HG02588 (cell line): Measurements from ENCODE around the gene CUBN.

Experiments used
- ATAC-seq: cut with Tn5 transposase; IDR thresholded peaks from one replicate; pipeline ENCODE4 v1.9.1; 2021; ENCODE audit warnings: mild to moderate bottlenecking, moderate library complexity; ENCODE audit not compliant: unreplicated experiment

The CUBN gene

GRCh38 chr10:16891375-16892313 lies 238.0 kb downstream of the CUBN start:
- ATAC-seq, result no peak

- ATAC-seq, result no peak
These were observed 238.9 kb downstream of the CUBN start for GRCh38 chr10:16890691-16891090.

- no peak for ATAC-seq
These were observed 242.0 kb downstream of the CUBN start for GRCh38 chr10:16887565-16887964.

GRCh38 chr10:16886031-16886430 lies 243.6 kb downstream of the CUBN start:
- ATAC-seq, result no peak

GRCh38 chr10:16884497-16884896 lies 245.1 kb downstream of the CUBN start:
- no peak for ATAC-seq

- no peak for ATAC-seq
These were observed 246.5 kb downstream of the CUBN start for GRCh38 chr10:16883084-16883483.

- ATAC-seq, result no peak
These were observed 259.3 kb downstream of the CUBN start for GRCh38 chr10:16870331-16870730.

GRCh38 chr10:16867990-16868389 lies 261.6 kb downstream of the CUBN start:
- ATAC-seq, result no peak

GRCh38 chr10:16867556-16867955 lies 262.1 kb downstream of the CUBN start:
- no peak for ATAC-seq

GRCh38 chr10:16866541-16867275 lies 262.9 kb downstream of the CUBN start:
- no peak for ATAC-seq

GRCh38 chr10:16865766-16866165 lies 263.8 kb downstream of the CUBN start:
- ATAC-seq, result no peak

GRCh38 chr10:16863766-16864165 lies 265.8 kb downstream of the CUBN start:
- no peak for ATAC-seq

- no peak for ATAC-seq
These were observed 272.2 kb downstream of the CUBN start for GRCh38 chr10:16857419-16857818.

GRCh38 chr10:16856567-16856966 lies 273.0 kb downstream of the CUBN start:
- no peak for ATAC-seq

- ATAC-seq, result no peak
These were observed 273.5 kb downstream of the CUBN start for GRCh38 chr10:16856092-16856491.

GRCh38 chr10:16854623-16855022 lies 275.0 kb downstream of the CUBN start:
- ATAC-seq, result no peak

GRCh38 chr10:16853809-16854208 lies 275.8 kb downstream of the CUBN start:
- no peak for ATAC-seq

- no peak for ATAC-seq
These were observed 276.4 kb downstream of the CUBN start for GRCh38 chr10:16853201-16853600.

- ATAC-seq, result no peak
These were observed 277.0 kb downstream of the CUBN start for GRCh38 chr10:16852624-16853023.

- ATAC-seq, result no peak
These were observed 281.0 kb downstream of the CUBN start for GRCh38 chr10:16848562-16849154.

- no peak for ATAC-seq
These were observed 282.0 kb downstream of the CUBN start for GRCh38 chr10:16847644-16848043.

- no peak for ATAC-seq
These were observed 284.4 kb downstream of the CUBN start for GRCh38 chr10:16845248-16845647.
